IPS-20b (cell line): ENCODE results near the gene RAI14.

Experiments
- H3K27ac ChIP-seq: one replicate; pipeline ENCODE4 v1.5.1; 2013; ENCODE audit warnings: low read length
- H3K27me3 ChIP-seq: 2 replicates; pipeline ENCODE4 v1.6.1; 2013; ENCODE audit warnings: mild to moderate bottlenecking, low read length, inconsistent platforms; ENCODE audit not compliant: insufficient read depth
- H3K36me3 ChIP-seq: 2 replicates; pipeline ENCODE4 v1.6.1; 2013; ENCODE audit warnings: low read depth, mild to moderate bottlenecking, inconsistent platforms, low read length, moderate library complexity; ENCODE audit not compliant: insufficient read depth
- H3K4me1 ChIP-seq: 2 replicates; pipeline ENCODE4 v1.6.1; 2013; ENCODE audit warnings: mild to moderate bottlenecking, control low read depth, inconsistent platforms, low read length, moderate library complexity; ENCODE audit not compliant: insufficient read depth
- H3K4me3 ChIP-seq: 2 replicates; pipeline ENCODE4 v1.5.1; 2013; ENCODE audit warnings: mild to moderate bottlenecking, low read length, inconsistent platforms
- H3K9ac ChIP-seq: 2 replicates; pipeline ENCODE4 v1.6.1; 2013; ENCODE audit warnings: low read depth, mild to moderate bottlenecking, inconsistent platforms, low read length, moderate library complexity
- H3K9me3 ChIP-seq: 2 replicates; pipeline ENCODE4 v1.6.1; 2013; ENCODE audit warnings: mild to moderate bottlenecking, low read depth, low read length, inconsistent platforms; ENCODE audit not compliant: insufficient read depth

RAI14 gene

GRCh38 chr5:34869256-34869655 is 213.1 kb downstream of the RAI14 start:
- Histone ChIP-seq H3K4me3 (no peak overlapping the region), H3K36me3 (no peaks in the 10 kb centered on the region), H3K9me3 (no peaks in the 10 kb centered on the region), H3K27me3 (no peaks in the 10 kb centered on the region), H3K9ac (no peak overlapping the region), H3K4me1 (peaks cover 15% of the 10 kb centered on the region; the same call in 1 of the 2 replicates), H3K27ac (no peak overlapping the region)

- H3K9me3 ChIP-seq: no peaks in the 10 kb centered on the region
- H3K36me3 ChIP-seq: no peaks in the 10 kb centered on the region
- H3K4me1 ChIP-seq: peaks cover 5% of the 10 kb centered on the region; the same call in 1 of the 2 replicates
- no peaks in the 10 kb centered on the region for H3K27me3 ChIP-seq
- H3K9ac ChIP-seq: no peak overlapping the region
- no peak overlapping the region for H3K27ac ChIP-seq
- no peak overlapping the region for H3K4me3 ChIP-seq
Measured at GRCh38 chr5:34870382-34870781, 214.3 kb downstream of the RAI14 start.

- H3K9me3 ChIP-seq: peaks cover 5% of the 10 kb centered on the region; the same call in 1 of the 2 replicates
- no peaks in the 10 kb centered on the region for H3K36me3 ChIP-seq
- no peak overlapping the region for H3K4me3 ChIP-seq
- no peaks in the 10 kb centered on the region for H3K4me1 ChIP-seq
- H3K27me3 ChIP-seq: no peaks in the 10 kb centered on the region
- no peak overlapping the region for H3K27ac ChIP-seq
- H3K9ac ChIP-seq: no peak overlapping the region
Measured at GRCh38 chr5:34876275-34876674, 220.1 kb downstream of the RAI14 start.

GRCh38 chr5:34881246-34881645 is 225.1 kb downstream of the RAI14 start:
- Histone ChIP-seq H3K9me3 (peaks cover 4% of the 10 kb centered on the region; the same call in 1 of the 2 replicates), H3K27me3 (no peaks in the 10 kb centered on the region)

More at GRCh38 chr5:34881246-34881645, 225.1 kb downstream of the RAI14 start:
- H3K4me1 ChIP-seq: no peaks in the 10 kb centered on the region
- no peak overlapping the region for H3K27ac ChIP-seq
- H3K9ac ChIP-seq: no peak overlapping the region
- no peak overlapping the region for H3K4me3 ChIP-seq
- no peaks in the 10 kb centered on the region for H3K36me3 ChIP-seq
